Nephron (organoid): ENCODE data around the gene KCNH1.

Experiments used
- H3K27ac Mint-ChIP-seq, 3 experiments: 2 replicates each; pipeline ENCODE4 v1.8.0; 2020; ENCODE audit warnings: mixed read lengths in 3 of 3, mild to moderate bottlenecking in 2 of 3, moderate library complexity in 1 of 3
- H3K27me3 Mint-ChIP-seq: 2 replicates; pipeline ENCODE4 v1.8.0; 2021; ENCODE audit warnings: low read depth, mild to moderate bottlenecking, moderate library complexity, mixed read lengths
- H3K36me3 Mint-ChIP-seq: 2 replicates; pipeline ENCODE4 v1.8.0; 2020; ENCODE audit warnings: low read depth, mixed read lengths
- H3K4me1 Mint-ChIP-seq: 2 replicates; pipeline ENCODE4 v1.8.0; 2020; ENCODE audit warnings: mixed read lengths
- H3K4me3 Mint-ChIP-seq, 3 experiments: 2 replicates each; pipeline ENCODE4 v1.8.0; 2020; ENCODE audit warnings: mild to moderate bottlenecking in 3 of 3, mixed read lengths in 3 of 3, moderate library complexity in 2 of 3
- H3K9me3 Mint-ChIP-seq: 2 replicates; pipeline ENCODE4 v1.8.0; 2020; ENCODE audit warnings: mixed read lengths
- CTCF ChIP-seq, 3 experiments: fragments of 200-600 bp; sonication (generic); IDR thresholded peaks; one replicate each; pipeline ENCODE4 v1.5.0; 2021; ENCODE audit warnings: antibody characterized with exemption in 3 of 3; ENCODE audit not compliant: unreplicated experiment in 3 of 3

KCNH1 gene

GRCh38 chr1:210627755-210628154, 506.2 kb downstream of the KCNH1 start:
- no peak for TF ChIP-seq CTCF (IDR thresholded peaks at IDR 0.05; ENCODE audit: unreplicated experiment in 3 of 3)
- H3K9me3 Mint-ChIP-seq: no peaks in the 10 kb centered on the region
- H3K27me3 Mint-ChIP-seq: no peaks in the 10 kb centered on the region
- H3K27ac Mint-ChIP-seq: no peak overlapping the region
- peaks cover 27% of the 10 kb centered on the region for H3K4me1 Mint-ChIP-seq
- no peaks in the 10 kb centered on the region for H3K36me3 Mint-ChIP-seq
- no peak overlapping the region for H3K4me3 Mint-ChIP-seq
